HepG2 (cell line): ENCODE results near the gene C9orf50. TPM values are rescaled to one million over a fixed set of nuclear protein-coding genes. Genes with fewer than 3 reads are reported as not detected.
A peak's percentile ranks its signal among the peaks of the same experiment; 100 is the strongest.

ENCODE experiments used
- ARNT ChIP-seq: fragments of 450-650 bp; IDR thresholded peaks from 2 replicates; pipeline ENCODE4 v1.6.1; 2017
- DNMT1 ChIP-seq: sonication (generic); formaldehyde crosslinking; IDR thresholded peaks from 2 replicates; pipeline ENCODE4 v1.5.1; 2020; ENCODE audit warnings: mild to moderate bottlenecking, missing genetic modification reagents
- FOXJ3 ChIP-seq: sonication (generic); formaldehyde crosslinking; IDR thresholded peaks from 2 replicates; pipeline ENCODE4 v1.4.0; 2020; ENCODE audit warnings: missing genetic modification reagents, mild to moderate bottlenecking, borderline replicate concordance
- HMGA1 ChIP-seq: sonication (generic); formaldehyde crosslinking; conservative IDR thresholded peaks from 2 replicates; pipeline ENCODE4 v1.4.0; 2020; ENCODE audit warnings: missing genetic modification reagents
- NR2F6 ChIP-seq, 2 experiments: IDR thresholded peaks; 2 replicates each; pipeline ENCODE4 v1.6.1; 2016; ENCODE audit warnings: antibody characterized with exemption in 1 of 2, mild to moderate bottlenecking in 1 of 2
- SNAPC2 ChIP-seq: sonication (generic); formaldehyde crosslinking; IDR thresholded peaks from 2 replicates; pipeline ENCODE4 v1.8.1; 2022; ENCODE audit warnings: mild to moderate bottlenecking, missing genetic modification reagents
- TARDBP ChIP-seq: sonication (generic); formaldehyde crosslinking; IDR thresholded peaks from 2 replicates; pipeline ENCODE4 v1.8.0; 2022; ENCODE audit warnings: mild to moderate bottlenecking, missing genetic modification reagents
- ZBTB10 ChIP-seq: sonication (generic); formaldehyde crosslinking; IDR thresholded peaks from 2 replicates; pipeline ENCODE4 v1.4.0; 2020; ENCODE audit warnings: missing genetic modification reagents, borderline replicate concordance
- ZFP90 ChIP-seq: sonication (generic); formaldehyde crosslinking; IDR thresholded peaks from 2 replicates; pipeline ENCODE4 v1.8.0; 2022; ENCODE audit warnings: missing genetic modification reagents, mild to moderate bottlenecking, inconsistent platforms, borderline replicate concordance
- ZNF292 ChIP-seq: sonication (generic); formaldehyde crosslinking; IDR thresholded peaks from 2 replicates; pipeline ENCODE4 v1.8.1; 2022; ENCODE audit warnings: mild to moderate bottlenecking, low read depth, missing genetic modification reagents, borderline replicate concordance
- ZNF44 ChIP-seq: sonication (generic); formaldehyde crosslinking; IDR thresholded peaks from 2 replicates; pipeline ENCODE4 v1.5.1; 2020; ENCODE audit warnings: mild to moderate bottlenecking, missing genetic modification reagents
- ZNF550 ChIP-seq: sonication (generic); formaldehyde crosslinking; IDR thresholded peaks from 2 replicates; pipeline ENCODE4 v1.4.0; 2020; ENCODE audit warnings: mild to moderate bottlenecking, missing genetic modification reagents, borderline replicate concordance
- ZNF660 ChIP-seq: sonication (generic); formaldehyde crosslinking; IDR thresholded peaks from 2 replicates; pipeline ENCODE4 v1.5.1; 2020; ENCODE audit warnings: mild to moderate bottlenecking, low read depth, missing genetic modification reagents, borderline replicate concordance
- ZNF766 ChIP-seq: sonication (generic); formaldehyde crosslinking; IDR thresholded peaks from 2 replicates; pipeline ENCODE4 v1.5.0; 2020; ENCODE audit warnings: missing genetic modification reagents, borderline replicate concordance
- ZNF792 ChIP-seq: IDR thresholded peaks from 2 replicates; pipeline ENCODE4 v1.6.1; 2016
- ZSCAN31 ChIP-seq: sonication (generic); formaldehyde crosslinking; IDR thresholded peaks from 2 replicates; pipeline ENCODE4 v1.5.0; 2020; ENCODE audit warnings: low read depth, mild to moderate bottlenecking, missing genetic modification reagents
- polyA plus RNA-seq, 8 experiments: library from polyadenylated mRNA; depleted of rRNA in 3 of 8; stranded (reverse) in 7 of 8; unstranded in 1 of 8; fragments of >200 nt; fragmentation: Illumina TruSeq in 4 of 8; extraction: Trizol in 4 of 8; gene quantifications; 2 replicates each; pipeline versions ENCODE4 v1.2.1 to v1.2.3, GENCODE V29; 2011 to 2016; ENCODE audit warnings: low read depth in 4 of 8, missing spikeins in 1 of 8, mixed read lengths in 1 of 8; ENCODE audit not compliant: insufficient read depth in 1 of 8
- total RNA-seq, 5 experiments: library from RNA; depleted of rRNA; stranded (reverse); fragments of >200 nt; fragmentation: Illumina TruSeq; extraction: Trizol; gene quantifications; 2 replicates each; pipeline ENCODE4 v1.2.3, GENCODE V29; 2016; ENCODE audit warnings: low read depth in 1 of 5
- TF ChIP-seq, protein P1 (sequence below): sonication (generic); formaldehyde crosslinking; IDR thresholded peaks from 2 replicates; pipeline ENCODE4 v1.5.1; 2020; ENCODE audit warnings: missing genetic modification reagents, mild to moderate bottlenecking, borderline replicate concordance
- TF ChIP-seq, protein P2 (sequence below): sonication (generic); formaldehyde crosslinking; IDR thresholded peaks from 2 replicates; pipeline ENCODE4 v1.5.0; 2020; ENCODE audit warnings: missing genetic modification reagents, mild to moderate bottlenecking, borderline replicate concordance
- TF ChIP-seq, protein P3 (sequence below): sonication (generic); formaldehyde crosslinking; IDR thresholded peaks from 2 replicates; pipeline ENCODE4 v1.4.0; 2020; ENCODE audit warnings: mild to moderate bottlenecking, missing genetic modification reagents

Gene C9orf50
- total and polyA plus RNA-seq, 2 of the 13 experiments (the other 11 are each of a cell fraction or from before 2014, with no cell fraction given), result not detected

DNA sequence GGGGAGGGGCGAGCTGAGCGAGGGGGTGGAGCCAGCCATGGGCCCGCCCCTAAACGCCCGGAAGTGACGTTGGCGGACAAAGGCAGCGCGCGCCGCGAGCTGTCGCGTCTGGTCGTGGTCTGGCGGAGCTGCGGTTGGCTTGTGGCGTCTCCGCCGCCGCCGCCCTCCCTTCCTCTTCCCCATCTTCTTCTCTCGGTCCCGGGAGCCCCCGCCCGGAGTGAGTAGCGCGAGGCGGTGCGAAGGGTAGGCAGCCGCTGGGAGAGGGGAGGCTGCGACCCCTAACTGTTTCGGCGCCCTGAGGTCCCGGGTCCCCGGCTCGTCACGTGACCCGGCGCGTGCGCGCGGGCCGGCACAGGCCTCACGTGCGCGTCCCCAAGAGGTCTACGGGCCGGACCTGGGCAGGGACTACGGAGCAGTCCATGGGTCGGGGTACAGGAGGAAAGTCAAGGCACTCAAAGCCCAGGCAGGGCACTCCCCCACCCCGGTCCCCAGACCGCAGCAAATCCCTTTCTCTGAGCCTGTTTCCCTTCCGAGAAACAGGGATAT is 5.3 kb upstream of the C9orf50 start, which contains the start of gene NTMT1 (continued):
- TF ChIP-seq SNAPC2 (CRISPR knock-in tag) (peak; percentile 77; the same call in 1 of the 2 replicates), ZNF766 (CRISPR knock-in tag) (peak; percentile 87), ZFP90 (peak; percentile 91), ARNT (no peak), ZNF792 (CRISPR knock-in tag) (peak; percentile 55; the same call in 1 of the 2 replicates), ZNF550 (no peak), HMGA1 (CRISPR knock-in tag) (no peak), ZNF660 (CRISPR knock-in tag) (no peak), FOXJ3 (CRISPR knock-in tag) (peak; percentile 66; the same call in 1 of the 2 replicates), ZNF292 (CRISPR knock-in tag) (no peak), DNMT1 (CRISPR knock-in tag) (no peak), ZSCAN31 (CRISPR knock-in tag) (peak; percentile 40; the same call in 1 of the 2 replicates), TARDBP (CRISPR knock-in tag) (peak; percentile 73; the same call in 1 of the 2 replicates), ZBTB10 (CRISPR knock-in tag) (peak; percentile 60; the same call in 1 of the 2 replicates), NR2F6 (IDR thresholded peaks at IDR 0.05) (no peak), NR2F6 (CRISPR knock-in tag; IDR thresholded peaks at IDR 0.05) (no peak), ZNF44 (0 out of 2 replicates have a peak, but pooled peaks have one; percentile 23)
- TF ChIP-seq, protein P1, sequence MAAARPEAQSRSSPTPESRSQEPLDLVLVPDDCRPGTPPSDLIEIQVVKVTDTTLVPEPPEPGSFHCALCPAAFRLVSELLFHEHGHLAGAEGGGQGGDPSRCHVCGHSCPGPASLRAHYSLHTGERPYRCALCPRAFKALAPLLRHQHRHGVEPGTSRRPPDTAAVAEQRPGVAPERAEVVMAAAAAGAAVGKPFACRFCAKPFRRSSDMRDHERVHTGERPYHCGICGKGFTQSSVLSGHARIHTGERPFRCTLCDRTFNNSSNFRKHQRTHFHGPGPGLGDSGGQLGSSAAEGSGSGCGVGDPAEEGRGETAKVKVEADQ (CRISPR knock-in tag), result no peak
- TF ChIP-seq, protein P2, sequence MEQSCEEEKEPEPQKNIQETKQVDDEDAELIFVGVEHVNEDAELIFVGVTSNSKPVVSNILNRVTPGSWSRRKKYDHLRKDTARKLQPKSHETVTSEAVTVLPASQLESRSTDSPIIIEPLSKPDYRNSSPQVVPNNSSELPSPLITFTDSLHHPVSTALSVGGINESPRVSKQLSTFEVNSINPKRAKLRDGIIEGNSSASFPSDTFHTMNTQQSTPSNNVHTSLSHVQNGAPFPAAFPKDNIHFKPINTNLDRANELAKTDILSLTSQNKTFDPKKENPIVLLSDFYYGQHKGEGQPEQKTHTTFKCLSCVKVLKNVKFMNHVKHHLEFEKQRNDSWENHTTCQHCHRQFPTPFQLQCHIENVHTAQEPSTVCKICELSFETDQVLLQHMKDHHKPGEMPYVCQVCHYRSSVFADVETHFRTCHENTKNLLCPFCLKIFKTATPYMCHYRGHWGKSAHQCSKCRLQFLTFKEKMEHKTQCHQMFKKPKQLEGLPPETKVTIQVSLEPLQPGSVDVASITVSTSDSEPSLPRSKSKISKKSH (CRISPR knock-in tag), result peak; percentile 88; the same call in 1 of the 2 replicates
- TF ChIP-seq, protein P3, sequence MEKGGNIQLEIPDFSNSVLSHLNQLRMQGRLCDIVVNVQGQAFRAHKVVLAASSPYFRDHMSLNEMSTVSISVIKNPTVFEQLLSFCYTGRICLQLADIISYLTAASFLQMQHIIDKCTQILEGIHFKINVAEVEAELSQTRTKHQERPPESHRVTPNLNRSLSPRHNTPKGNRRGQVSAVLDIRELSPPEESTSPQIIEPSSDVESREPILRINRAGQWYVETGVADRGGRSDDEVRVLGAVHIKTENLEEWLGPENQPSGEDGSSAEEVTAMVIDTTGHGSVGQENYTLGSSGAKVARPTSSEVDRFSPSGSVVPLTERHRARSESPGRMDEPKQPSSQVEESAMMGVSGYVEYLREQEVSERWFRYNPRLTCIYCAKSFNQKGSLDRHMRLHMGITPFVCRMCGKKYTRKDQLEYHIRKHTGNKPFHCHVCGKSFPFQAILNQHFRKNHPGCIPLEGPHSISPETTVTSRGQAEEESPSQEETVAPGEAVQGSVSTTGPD (CRISPR knock-in tag), result no peak; the same call in 1 of the 2 replicates
